ENCODE data around the gene NCOA3. TPM values are rescaled to one million over a fixed set of nuclear protein-coding genes. Genes with fewer than 3 reads are reported as not detected.

The NCOA3 gene
- total RNA-seq, 1 experiment from 2014 or later: 68.6 TPM

- H3K4me1 Mint-ChIP-seq (ENCODE audit: insufficient read depth, unreplicated experiment): peaks cover 30% of the 10 kb centered on the region
- POLR2A ChIA-PET: interaction anchor here (0.6 to 3.7 kb wide), 11 partner anchors 9 to 116 kb away, joined by 3 to 19 read pairs (median 3); partner anchors contain the start of gene NCOA3
- no TSS peak for BruUV-seq (replicated peaks)
- intact Hi-C loops (cut with micrococcal nuclease): no loop called here
- H3K27me3 Mint-ChIP-seq (ENCODE audit: insufficient read depth, unreplicated experiment): no peaks in the 10 kb centered on the region
- no peak for TF ChIP-seq CTCF (IDR thresholded peaks at IDR 0.05; ENCODE audit: unreplicated experiment)
- DNase-seq (ENCODE audit: unreplicated experiment): no peak
- H3K36me3 Mint-ChIP-seq (ENCODE audit: insufficient read depth, unreplicated experiment): peaks cover 13% of the 10 kb centered on the region
- no peak overlapping the region for H3K4me3 Mint-ChIP-seq (ENCODE audit: unreplicated experiment)
- H3K9me3 Mint-ChIP-seq (ENCODE audit: unreplicated experiment): no peaks in the 10 kb centered on the region
- CTCF ChIA-PET: interaction anchor here (0.7 to 3.1 kb wide), 8 partner anchors 12 to 412 kb away, joined by 3 to 21 read pairs (median 5); partner anchors contain the start of gene NCOA3
- no peak overlapping the region for H3K27ac Mint-ChIP-seq (ENCODE audit: low read depth, unreplicated experiment)
These were observed 107.3 kb downstream of the NCOA3 start for GRCh38 chr20:47609001-47609400.

- BruUV-seq (replicated peaks): no TSS peak
- Mint-ChIP-seq H3K4me3 (ENCODE audit: unreplicated experiment) (no peak overlapping the region), H3K4me1 (ENCODE audit: insufficient read depth, unreplicated experiment) (peaks cover 22% of the 10 kb centered on the region), H3K36me3 (ENCODE audit: insufficient read depth, unreplicated experiment) (peaks cover 11% of the 10 kb centered on the region), H3K9me3 (ENCODE audit: unreplicated experiment) (no peaks in the 10 kb centered on the region), H3K27ac (ENCODE audit: low read depth, unreplicated experiment) (peak overlapping the region; percentile 47), H3K27me3 (ENCODE audit: insufficient read depth, unreplicated experiment) (no peaks in the 10 kb centered on the region)
- ChIA-PET POLR2A (interaction anchor here (0.6 to 3.7 kb wide), 13 partner anchors 9 to 176 kb away, joined by 3 to 19 read pairs (median 4); partner anchors contain the start of gene NCOA3), CTCF (interaction anchor here (0.6 to 3.1 kb wide), 16 partner anchors 10 to 1096 kb away, joined by 3 to 21 read pairs (median 4); partner anchors contain the start of gene NCOA3)
- no peak for TF ChIP-seq CTCF (IDR thresholded peaks at IDR 0.05; ENCODE audit: unreplicated experiment)
- intact Hi-C loops (cut with micrococcal nuclease): no loop called here
- DNase-seq (ENCODE audit: unreplicated experiment): peak; percentile 66
These were observed 108.7 kb downstream of the NCOA3 start for GRCh38 chr20:47610247-47610944.

GRCh38 chr20:47610945-47611250 is 109.2 kb downstream of the NCOA3 start:
- POLR2A ChIA-PET: interaction anchor here (0.7 to 3.7 kb wide), 6 partner anchors 10 to 176 kb away, joined by 3 to 19 read pairs (median 7); no protein-coding TSS in a partner anchor
- no peak for TF ChIP-seq CTCF (IDR thresholded peaks at IDR 0.05; ENCODE audit: unreplicated experiment)
- no TSS peak for BruUV-seq (replicated peaks)
- H3K9me3 Mint-ChIP-seq (ENCODE audit: unreplicated experiment): no peaks in the 10 kb centered on the region
- H3K27ac Mint-ChIP-seq (ENCODE audit: low read depth, unreplicated experiment): peak overlapping the region; percentile 47
- H3K4me3 Mint-ChIP-seq (ENCODE audit: unreplicated experiment): no peak overlapping the region
- no peaks in the 10 kb centered on the region for H3K27me3 Mint-ChIP-seq (ENCODE audit: insufficient read depth, unreplicated experiment)
- no peak for DNase-seq (ENCODE audit: unreplicated experiment)
- peaks cover 11% of the 10 kb centered on the region for H3K36me3 Mint-ChIP-seq (ENCODE audit: insufficient read depth, unreplicated experiment)
- peaks cover 19% of the 10 kb centered on the region for H3K4me1 Mint-ChIP-seq (ENCODE audit: insufficient read depth, unreplicated experiment)
- intact Hi-C loops (cut with micrococcal nuclease): no loop called here
- CTCF ChIA-PET: interaction anchor here (0.5 to 3.1 kb wide), 6 partner anchors 10 to 414 kb away, joined by 3 to 21 read pairs (median 4); no protein-coding TSS in a partner anchor

GRCh38 chr20:47611785-47612184 is 110.1 kb downstream of the NCOA3 start:
- H3K4me3 Mint-ChIP-seq (ENCODE audit: unreplicated experiment): no peak overlapping the region
- intact Hi-C loops (cut with micrococcal nuclease): no loop called here
- peaks cover 11% of the 10 kb centered on the region for H3K36me3 Mint-ChIP-seq (ENCODE audit: insufficient read depth, unreplicated experiment)
- H3K27ac Mint-ChIP-seq (ENCODE audit: low read depth, unreplicated experiment): no peak overlapping the region
- DNase-seq (ENCODE audit: unreplicated experiment): no peak
- H3K27me3 Mint-ChIP-seq (ENCODE audit: insufficient read depth, unreplicated experiment): no peaks in the 10 kb centered on the region
- peaks cover 19% of the 10 kb centered on the region for H3K4me1 Mint-ChIP-seq (ENCODE audit: insufficient read depth, unreplicated experiment)
- ChIA-PET CTCF (interaction anchor here (0.6 to 0.8 kb wide), 3 partner anchors 110 to 398 kb away, joined by 3 read pairs; partner anchors contain the start of gene NCOA3), POLR2A (interaction anchor here (0.6 to 2.6 kb wide), 3 partner anchors 12 to 35 kb away, joined by 3 to 10 read pairs (median 3); no protein-coding TSS in a partner anchor)
- H3K9me3 Mint-ChIP-seq (ENCODE audit: unreplicated experiment): no peaks in the 10 kb centered on the region
- no TSS peak for BruUV-seq (replicated peaks)
- no peak for TF ChIP-seq CTCF (IDR thresholded peaks at IDR 0.05; ENCODE audit: unreplicated experiment)

Measured in MCF 10A (cell line).